OCI-LY7 (cell line): ENCODE data around the gene ARHGEF1. TPM values are rescaled to one million over a fixed set of nuclear protein-coding genes. Genes with fewer than 3 reads are reported as not detected.

Experiments used
- BruUV-seq: library from RNA; stranded (reverse); fragments of 400-500 nt; replicated peaks from 2 replicates; lab custom pipeline; 2021; lab: Mats Ljungman, UMichigan
- CTCF ChIA-PET: fragments of 300-600 bp; sonication (Branson Sonifier 250); formaldehyde crosslinking; loops from one replicate; lab custom pipeline; 2022; ENCODE audit warnings: antibody characterized with exemption; ENCODE audit not compliant: unreplicated experiment; lab: Charles Lee
- POLR2A ChIA-PET: fragments of 300-600 bp; sonication (Branson Sonifier 250); formaldehyde crosslinking; loops from one replicate; lab custom pipeline; 2022; ENCODE audit warnings: antibody characterized with exemption; lab: Charles Lee
- DNase-seq: peaks from one replicate; pipeline ENCODE4 v3.0.0-alpha.2; 2015; ENCODE audit warnings: low spot score
- H2AFZ ChIP-seq: fragments of 200-600 bp; sonication (generic), shearing (Covaris generic); 2 replicates; pipeline ENCODE4 v1.6.1; 2014; ENCODE audit warnings: mild to moderate bottlenecking, antibody characterized with exemption, low read length, moderate library complexity
- H3K27ac ChIP-seq: fragments of 200-600 bp; sonication (generic); 2 replicates; pipeline ENCODE4 v1.5.1; 2014; ENCODE audit warnings: mixed run types, low read depth, mild to moderate bottlenecking, moderate library complexity, low read length, inconsistent platforms; ENCODE audit not compliant: poor library complexity, severe bottlenecking
- H3K36me3 ChIP-seq: fragments of 200-600 bp; sonication (generic); 2 replicates; pipeline ENCODE4 v1.6.1; 2014; ENCODE audit warnings: mild to moderate bottlenecking, antibody characterized with exemption, low read length, moderate library complexity, mixed read lengths; ENCODE audit not compliant: insufficient read depth
- H3K4me1 ChIP-seq: fragments of 200-600 bp; sonication (generic); 2 replicates; pipeline ENCODE4 v1.5.1; 2014; ENCODE audit warnings: mild to moderate bottlenecking, low read length; ENCODE audit not compliant: insufficient read depth, poor library complexity, severe bottlenecking
- H3K4me2 ChIP-seq: fragments of 200-600 bp; sonication (generic); 2 replicates; pipeline ENCODE4 v1.6.1; 2014; ENCODE audit warnings: mild to moderate bottlenecking, low read length
- H3K4me3 ChIP-seq: fragments of 200-600 bp; sonication (generic); 2 replicates; pipeline ENCODE4 v1.5.1; 2014; ENCODE audit warnings: mild to moderate bottlenecking, low read depth, low read length; ENCODE audit not compliant: poor library complexity, severe bottlenecking
- H3K79me2 ChIP-seq: fragments of 200-600 bp; sonication (generic); 2 replicates; pipeline ENCODE4 v1.6.1; 2016; ENCODE audit warnings: low read depth, mild to moderate bottlenecking, low read length, moderate library complexity, mixed read lengths; ENCODE audit not compliant: insufficient read depth
- H3K9me2 ChIP-seq: fragments of 200-600 bp; sonication (generic); 2 replicates; pipeline ENCODE4 v1.6.1; 2016; ENCODE audit warnings: mild to moderate bottlenecking, low read length, mixed read lengths; ENCODE audit not compliant: insufficient read depth
- H3K9me3 ChIP-seq: fragments of 200-600 bp; sonication (generic); 2 replicates; pipeline ENCODE4 v1.6.1; 2014; ENCODE audit warnings: mild to moderate bottlenecking, mixed run types, low read length, mixed read lengths
- H4K20me1 ChIP-seq: fragments of 200-600 bp; sonication (generic); 2 replicates; pipeline ENCODE4 v1.6.1; 2014; ENCODE audit warnings: mild to moderate bottlenecking, antibody characterized with exemption, low read length, moderate library complexity, mixed read lengths; ENCODE audit not compliant: insufficient read depth
- CTCF ChIP-seq: fragments of 200-600 bp; sonication (generic); conservative IDR thresholded peaks from 2 replicates; pipeline ENCODE4 v1.5.1; 2014; ENCODE audit warnings: mild to moderate bottlenecking, antibody characterized with exemption, low read length, moderate library complexity, mixed read lengths
- EZH2phosphoT487 ChIP-seq: fragments of 200-600 bp; sonication (generic); IDR thresholded peaks from 2 replicates; pipeline ENCODE4 v1.6.1; 2018; ENCODE audit warnings: low read depth, borderline replicate concordance, mild to moderate bottlenecking, mixed run types, antibody characterized with exemption, low read length, moderate library complexity, mixed read lengths
- intact Hi-C: fragments of 100-400 bp; cut with micrococcal nuclease; formaldehyde crosslinking; loops from one replicate; pipeline ENCODE4 v1.10.0; 2022; ENCODE audit not compliant: unreplicated experiment
- total RNA-seq, 2 experiments: library from RNA; depleted of rRNA in 1 of 2; stranded (reverse); fragments of >200 nt in 1 of 2; shearing (Covaris generic) in 1 of 2; gene quantifications; 2 replicates each; pipeline ENCODE4 v1.2.3, GENCODE V29; 2014 to 2022

The ARHGEF1 gene
- total RNA-seq, 2 experiments from 2014 or later: 96.9 to 297 TPM

- ChIA-PET CTCF (no interaction called here), POLR2A (interaction anchor here (1.0 to 1.4 kb wide), 2 partner anchors 17 to 63 kb away, joined by 3 read pairs; no protein-coding TSS in a partner anchor)
- Histone ChIP-seq H3K4me3 (no peak overlapping the region), H2AFZ (no peak overlapping the region), H3K36me3 (peaks cover 66% of the 10 kb centered on the region), H3K9me3 (no peaks in the 10 kb centered on the region), H4K20me1 (no peaks in the 10 kb centered on the region), H3K4me1 (peaks cover 48% of the 10 kb centered on the region), H3K9me2 (no peaks in the 10 kb centered on the region), H3K27ac (peak overlapping the region; percentile 9), H3K79me2 (peaks cover 37% of the 10 kb centered on the region), H3K4me2 (peak overlapping the region; percentile 99; the same call in 1 of the 2 replicates)
- BruUV-seq: no TSS peak
- DNase-seq: no peak
- TF ChIP-seq EZH2phosphoT487 (no peak), CTCF (peak; percentile 47)
- intact Hi-C loops: no loop called here
Measured at GRCh38 chr19:41888926-41889325, 5.9 kb downstream of the ARHGEF1 start.

GRCh38 chr19:41889896-41890295 lies 6.9 kb downstream of the ARHGEF1 start:
- no TSS peak for BruUV-seq
- no peaks in the 10 kb centered on the region for H3K9me3 ChIP-seq
- no peak overlapping the region for H2AFZ ChIP-seq
- no peak overlapping the region for H3K4me3 ChIP-seq
- H4K20me1 ChIP-seq: no peaks in the 10 kb centered on the region
- no peak overlapping the region for H3K4me2 ChIP-seq
- DNase-seq: no peak
- intact Hi-C loops: no loop called here
- peaks cover 70% of the 10 kb centered on the region for H3K36me3 ChIP-seq
- no peak for TF ChIP-seq CTCF
- no peak for TF ChIP-seq EZH2phosphoT487
- H3K4me1 ChIP-seq: peaks cover 53% of the 10 kb centered on the region
- peaks cover 31% of the 10 kb centered on the region for H3K79me2 ChIP-seq
- ChIA-PET CTCF (no interaction called here), POLR2A (interaction anchor here (1.1 to 1.4 kb wide), 2 partner anchors 18 to 30 kb away, joined by 3 read pairs; no protein-coding TSS in a partner anchor)
- H3K27ac ChIP-seq: no peak overlapping the region
- no peaks in the 10 kb centered on the region for H3K9me2 ChIP-seq

- intact Hi-C loops: no loop called here
- no peak for DNase-seq
- CTCF ChIA-PET: no interaction called here
Measured at GRCh38 chr19:41890936-41891335, 8.0 kb downstream of the ARHGEF1 start.

More at GRCh38 chr19:41890936-41891335, 8.0 kb downstream of the ARHGEF1 start:
- Histone ChIP-seq H3K27ac (no peak overlapping the region), H4K20me1 (no peaks in the 10 kb centered on the region), H3K9me3 (no peaks in the 10 kb centered on the region), H3K36me3 (peaks cover 73% of the 10 kb centered on the region), H3K4me1 (peaks cover 52% of the 10 kb centered on the region), H3K79me2 (peaks cover 20% of the 10 kb centered on the region), H3K4me2 (no peak overlapping the region), H2AFZ (no peak overlapping the region), H3K4me3 (no peak overlapping the region), H3K9me2 (no peaks in the 10 kb centered on the region)
- BruUV-seq: no TSS peak
- POLR2A ChIA-PET: no interaction called here
- TF ChIP-seq CTCF (no peak), EZH2phosphoT487 (no peak)
